GM18517 (cell line): ENCODE data around the gene GMEB2.
"Not testable (repeated sequence)": the region's sequence is repeated elsewhere in the genome, so short reads cannot be mapped to it uniquely, and the experiment has no call there.

Experiments
- ATAC-seq: cut with Tn5 transposase; IDR thresholded peaks from one replicate; pipeline ENCODE4 v1.9.1; 2021; ENCODE audit warnings: mild to moderate bottlenecking, moderate library complexity; ENCODE audit not compliant: unreplicated experiment

Gene GMEB2, protein sequence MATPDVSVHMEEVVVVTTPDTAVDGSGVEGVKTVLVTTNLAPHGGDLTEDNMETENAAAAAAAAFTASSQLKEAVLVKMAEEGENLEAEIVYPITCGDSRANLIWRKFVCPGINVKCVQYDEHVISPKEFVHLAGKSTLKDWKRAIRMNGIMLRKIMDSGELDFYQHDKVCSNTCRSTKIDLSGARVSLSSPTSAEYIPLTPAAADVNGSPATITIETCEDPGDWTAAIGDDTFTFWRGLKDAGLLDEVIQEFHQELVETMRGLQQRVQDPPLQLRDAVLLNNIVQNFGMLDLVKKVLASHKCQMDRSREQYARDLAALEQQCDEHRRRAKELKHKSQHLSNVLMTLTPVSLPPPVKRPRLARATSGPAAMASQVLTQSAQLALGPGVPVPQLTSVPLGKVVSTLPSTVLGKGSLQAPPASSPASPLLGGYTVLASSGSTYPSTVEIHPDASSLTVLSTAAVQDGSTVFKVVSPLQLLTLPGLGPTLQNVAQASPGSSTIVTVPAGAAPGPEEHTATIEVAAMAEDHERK

DNA sequence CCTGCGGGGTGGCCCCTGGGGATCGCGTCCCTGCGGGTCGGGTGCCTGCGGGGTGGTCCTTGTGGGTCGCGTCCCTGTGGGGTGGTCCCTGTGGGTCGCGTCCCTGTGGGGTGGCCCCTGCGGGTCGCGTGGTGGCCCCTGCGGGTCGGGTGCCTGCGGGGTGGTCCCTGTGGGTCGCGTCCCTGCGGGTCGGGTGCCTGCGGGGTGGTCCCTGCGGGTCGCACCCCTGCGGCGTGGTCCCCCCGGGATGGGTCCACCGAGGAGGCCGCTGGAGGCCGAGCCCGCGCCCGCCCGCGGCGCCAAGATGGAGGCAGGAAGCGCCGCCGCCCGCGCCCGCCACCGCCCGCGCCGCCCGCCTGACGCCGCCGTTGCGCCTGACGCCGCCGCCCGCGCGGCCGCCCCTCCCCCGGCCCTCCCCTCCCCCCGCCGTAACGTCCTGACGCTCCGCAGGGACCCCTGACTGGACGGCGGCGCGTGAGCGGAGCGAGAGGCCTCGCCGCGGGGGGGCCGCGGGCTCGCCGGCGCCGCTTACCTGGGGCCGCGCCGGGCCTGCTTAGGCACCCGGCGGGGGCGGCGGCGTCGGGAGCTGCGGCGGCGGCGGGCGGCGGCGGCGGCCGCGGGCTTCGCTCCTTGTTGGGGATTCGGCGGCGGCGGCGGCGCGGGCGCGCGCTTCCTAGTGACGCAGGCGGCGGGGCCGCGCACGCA, at the start of gene GMEB2:
Gene GMEB2, minus strand, starts transcription at position 678 of the 705 bp plus-strand sequence. CDS start 7,704 bp downstream, outside the sequence.
- peak; percentile 12 for ATAC-seq

DNA sequence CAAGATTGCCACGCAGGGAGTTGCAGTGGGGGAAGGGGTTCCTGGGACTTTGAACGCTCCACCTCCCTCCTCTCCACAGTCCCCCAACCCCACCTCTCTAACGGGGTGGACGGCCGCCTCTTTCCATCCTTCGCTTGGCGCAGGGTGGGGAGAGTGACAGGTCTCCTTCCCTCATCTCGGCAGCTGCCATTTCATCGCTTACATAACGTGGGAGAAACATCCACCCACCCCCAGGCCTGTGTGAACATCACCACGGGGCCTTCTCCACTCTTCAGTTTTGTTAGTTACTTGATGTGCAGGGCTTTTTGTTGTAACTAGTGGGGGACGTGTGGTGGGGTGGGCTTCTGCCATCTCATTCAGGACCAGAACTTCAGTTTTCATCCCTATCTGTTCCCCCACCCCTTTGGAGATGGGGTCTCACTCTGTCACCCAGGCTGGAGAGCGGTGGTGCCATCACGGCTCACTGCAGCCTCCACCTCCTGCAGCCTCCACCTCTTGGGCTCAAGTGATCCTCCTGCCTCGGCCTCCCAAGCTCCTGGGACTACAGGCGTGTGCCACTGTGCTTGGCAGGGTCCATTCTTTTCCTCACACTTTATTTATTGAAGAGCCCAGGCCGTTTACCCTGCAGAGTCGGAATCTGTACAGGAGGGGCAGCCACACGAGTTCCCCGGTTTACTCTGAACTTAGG, 48.9 kb upstream of the GMEB2 start:
- ATAC-seq: no peak

DNA sequence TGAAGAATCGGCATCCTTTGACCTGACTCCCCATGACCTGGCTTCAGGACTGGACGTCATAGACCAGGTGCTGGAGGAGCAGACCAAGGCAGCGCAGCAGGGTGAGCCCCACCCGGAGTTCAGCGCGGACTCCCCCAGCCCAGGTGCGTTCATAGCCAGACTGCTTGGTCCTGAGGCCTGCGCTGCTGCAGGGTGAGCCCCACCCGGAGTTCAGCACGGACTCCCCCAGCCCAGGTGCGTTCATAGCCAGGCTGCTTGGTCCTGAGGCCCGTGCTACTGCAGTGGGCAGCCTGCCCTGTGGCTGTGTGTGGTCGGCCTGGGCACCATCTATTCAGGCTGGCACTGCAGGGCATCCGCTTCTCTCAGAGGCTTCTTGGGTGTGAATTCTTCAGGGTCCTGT, 47.0 kb upstream of the GMEB2 start:
- ATAC-seq: no peak

DNA sequence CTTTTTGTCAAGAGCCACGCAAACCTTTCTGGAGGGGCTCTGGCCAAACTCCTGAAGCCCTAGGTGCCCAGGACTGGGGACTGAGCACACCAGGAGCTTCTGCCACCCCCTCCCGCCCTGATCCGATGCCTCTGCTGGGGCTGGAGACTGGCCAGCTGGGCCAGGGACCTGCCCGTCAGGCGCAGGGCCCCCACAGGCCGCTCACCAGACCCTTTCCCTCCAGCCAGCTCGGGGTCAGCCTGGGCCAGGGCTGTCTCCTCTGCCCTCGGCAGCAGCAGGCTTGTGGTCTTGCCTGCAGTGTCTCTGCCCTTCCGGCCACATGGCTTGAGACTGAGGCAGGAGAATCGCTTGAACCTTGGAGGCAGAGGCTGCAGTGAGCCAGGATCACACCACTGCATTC, 45.8 kb upstream of the GMEB2 start:
- ATAC-seq: no peak

DNA sequence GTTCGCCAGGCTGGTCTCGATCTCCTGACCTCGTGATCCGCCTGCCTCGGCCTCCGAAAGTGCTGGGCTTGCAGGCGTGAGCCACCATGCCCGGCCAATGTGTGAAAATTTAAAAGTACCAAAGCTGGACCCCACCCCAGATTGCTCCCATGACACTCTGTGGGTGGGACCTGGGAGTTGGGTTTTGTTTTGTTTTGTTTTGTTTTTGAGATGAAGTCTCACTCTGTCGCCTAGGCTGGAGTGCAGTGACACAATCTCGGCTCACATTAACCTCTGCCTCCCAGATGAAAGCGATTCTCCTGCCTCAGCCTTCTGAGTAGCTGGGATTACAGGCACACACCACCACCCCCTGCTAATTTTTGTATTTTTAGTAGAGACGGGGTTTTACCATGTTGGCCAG, 44.8 kb upstream of the GMEB2 start:
- ATAC-seq: not testable (repeated sequence)

DNA sequence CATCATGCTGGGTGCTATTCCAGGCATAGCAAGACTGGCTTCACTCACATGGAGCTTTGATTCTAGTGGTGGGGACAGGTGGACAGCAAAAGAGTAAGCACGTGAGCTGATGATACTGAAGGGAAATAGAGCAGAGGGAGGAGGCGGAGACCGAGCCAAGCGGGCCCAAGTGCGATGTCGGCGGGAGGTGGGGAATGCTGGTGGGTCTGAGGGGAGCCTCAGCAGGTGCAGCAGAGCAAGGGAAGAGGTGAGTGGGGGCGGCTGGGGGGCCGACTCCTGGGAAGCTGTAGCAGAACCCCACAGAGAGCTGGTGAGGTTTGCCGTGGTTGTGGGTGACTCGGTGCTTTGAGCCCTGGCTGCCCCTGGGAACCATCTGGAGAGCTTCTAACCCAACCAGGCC, 41.5 kb upstream of the GMEB2 start:
- no peak for ATAC-seq

DNA sequence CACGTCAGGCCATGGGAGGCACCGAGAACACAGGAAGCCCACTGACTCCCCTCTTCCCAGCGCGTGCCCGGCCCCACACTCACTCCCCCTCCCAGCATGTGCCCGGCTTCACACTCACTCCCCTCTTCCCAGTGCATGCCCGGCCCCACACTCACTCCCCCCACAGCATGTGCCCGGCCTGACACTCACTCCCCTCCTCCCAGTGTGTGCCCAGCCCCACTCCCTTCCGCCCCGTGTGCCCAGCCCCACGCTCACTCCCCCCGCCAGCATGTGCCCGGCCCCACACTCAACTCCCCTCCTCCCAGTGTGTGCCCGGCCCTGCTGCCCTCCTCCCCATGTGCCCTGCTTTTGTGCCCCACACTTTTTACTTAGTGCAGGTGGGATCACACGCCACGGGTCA, 41.0 kb upstream of the GMEB2 start:
- no peak for ATAC-seq

DNA sequence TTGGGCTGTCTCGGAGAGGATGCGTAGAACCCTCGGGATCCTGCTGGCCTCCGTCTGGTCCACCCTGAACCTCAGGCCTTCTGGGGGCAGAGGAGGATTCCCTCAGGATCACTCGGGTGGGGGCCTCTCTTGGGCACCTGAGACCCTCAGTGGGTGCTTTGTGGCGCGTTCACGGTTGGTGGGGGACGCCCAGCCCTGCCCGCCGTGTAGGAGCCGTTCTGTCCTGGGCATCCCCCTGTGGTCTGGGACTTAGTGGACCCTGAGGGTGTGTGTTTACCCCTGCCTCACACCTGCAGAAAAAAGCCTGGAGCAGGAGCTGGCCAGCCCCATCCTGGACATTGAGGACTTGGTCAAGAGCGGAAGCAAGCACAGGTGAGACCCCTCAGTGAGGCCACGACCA, 38.8 kb upstream of the GMEB2 start:
- ATAC-seq: no peak

DNA sequence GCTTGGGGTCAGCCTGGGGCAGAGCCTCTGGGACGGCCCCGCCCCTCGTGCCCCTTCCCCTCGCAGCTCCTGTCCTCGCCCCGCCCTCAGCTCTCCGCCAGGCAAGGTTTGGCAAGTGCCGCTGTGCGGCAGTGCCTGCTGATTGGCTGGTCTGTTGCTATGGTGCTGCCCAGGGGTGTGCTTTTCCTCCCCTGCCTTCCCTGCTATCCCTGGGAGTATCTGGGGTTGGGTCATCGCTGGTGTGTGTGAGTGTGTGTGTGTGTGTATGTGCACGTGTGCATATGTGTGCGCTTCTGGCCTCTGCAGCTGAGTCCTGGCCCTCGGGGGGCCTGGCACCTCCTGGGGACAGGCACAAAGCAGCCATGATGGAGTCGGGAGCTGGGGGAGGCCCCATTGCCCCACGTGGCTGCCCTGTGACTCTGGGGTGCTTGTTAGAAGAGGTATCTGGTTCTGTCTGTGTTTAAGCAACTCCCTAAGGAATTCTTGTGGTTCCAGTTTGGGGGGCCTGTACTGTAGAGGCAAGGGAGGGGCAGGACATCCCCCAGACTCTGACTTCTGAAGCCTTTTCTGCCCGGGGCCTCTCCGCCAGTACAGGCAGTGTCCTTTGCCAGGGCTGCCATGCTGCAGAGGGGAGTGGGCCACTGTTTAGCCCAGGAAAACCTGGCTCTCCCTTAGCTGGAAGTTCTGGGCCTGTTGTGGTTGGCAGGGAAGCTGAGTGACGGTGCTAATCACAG, 38.1 kb upstream of the GMEB2 start:
- no peak for ATAC-seq

DNA sequence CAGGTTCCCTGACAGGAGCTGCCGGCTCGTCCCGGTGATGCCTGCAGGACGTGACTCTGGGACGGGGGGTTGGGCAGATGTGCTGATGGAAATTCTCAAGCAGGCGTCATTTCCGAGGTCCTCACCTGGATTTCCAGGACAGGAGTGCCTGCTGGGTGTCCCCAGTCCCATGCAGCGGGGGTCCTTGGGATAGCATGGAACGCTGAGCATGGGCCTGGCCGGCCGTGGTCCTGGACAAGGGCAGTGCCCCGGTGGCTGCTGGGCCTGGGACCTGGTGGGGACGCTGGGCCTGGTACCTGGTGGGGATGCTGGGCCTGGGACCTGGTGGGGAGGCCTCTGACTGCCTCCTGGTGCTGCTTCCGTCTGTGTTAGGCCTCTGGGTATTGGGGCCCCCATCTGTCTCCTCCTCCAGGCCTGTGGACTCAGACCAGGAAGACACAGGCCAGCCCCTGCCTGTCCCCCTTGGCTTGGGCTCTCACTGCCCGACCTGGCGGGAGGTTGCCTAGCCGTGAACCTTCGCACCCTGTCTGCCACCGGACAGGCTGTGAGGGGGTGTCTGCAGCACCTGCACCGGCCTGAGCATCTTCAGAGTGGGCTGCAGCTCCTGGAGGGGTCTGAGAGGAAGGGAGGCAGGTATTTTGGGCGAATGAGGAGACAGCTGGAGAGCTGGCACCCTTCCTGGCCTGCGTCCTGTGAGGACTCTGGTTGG, 37.4 kb upstream of the GMEB2 start:
- ATAC-seq: no peak

DNA sequence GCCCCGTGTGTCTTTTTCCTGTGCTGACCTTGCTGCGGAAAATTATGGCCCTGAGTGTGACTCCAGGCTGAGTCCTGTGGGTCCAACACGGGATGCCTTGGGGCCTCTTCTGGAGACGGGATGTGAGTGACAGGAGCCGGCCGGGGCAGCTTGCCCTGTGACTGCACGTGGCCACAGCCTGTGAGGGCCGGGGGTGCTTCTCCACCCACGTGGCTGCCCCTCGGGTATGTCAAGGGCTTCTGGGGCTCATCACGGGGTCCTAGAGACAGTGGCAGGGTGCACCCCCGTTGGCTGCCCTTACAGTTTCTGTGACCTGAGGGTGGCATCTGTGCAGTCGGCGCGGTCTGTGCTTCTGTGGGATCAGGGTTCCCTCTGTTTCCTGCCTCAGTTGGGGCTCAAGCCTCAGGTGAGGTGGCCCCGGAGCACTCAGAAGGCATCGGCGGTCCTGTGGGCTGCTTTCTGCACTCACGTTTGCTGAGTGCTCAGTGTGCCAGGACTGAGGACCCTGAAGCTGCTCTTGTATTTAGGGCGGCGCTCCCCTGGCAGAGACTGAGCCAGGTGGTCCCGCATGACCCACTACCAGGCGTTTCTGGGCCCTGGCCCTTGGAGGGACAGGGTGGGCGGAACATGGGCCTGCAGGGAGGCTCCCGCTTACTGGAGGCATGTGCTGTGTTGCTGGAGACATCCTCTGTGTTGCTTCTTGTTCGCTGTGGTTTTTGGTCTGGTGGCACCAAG, 36.6 kb upstream of the GMEB2 start:
- ATAC-seq: no peak

DNA sequence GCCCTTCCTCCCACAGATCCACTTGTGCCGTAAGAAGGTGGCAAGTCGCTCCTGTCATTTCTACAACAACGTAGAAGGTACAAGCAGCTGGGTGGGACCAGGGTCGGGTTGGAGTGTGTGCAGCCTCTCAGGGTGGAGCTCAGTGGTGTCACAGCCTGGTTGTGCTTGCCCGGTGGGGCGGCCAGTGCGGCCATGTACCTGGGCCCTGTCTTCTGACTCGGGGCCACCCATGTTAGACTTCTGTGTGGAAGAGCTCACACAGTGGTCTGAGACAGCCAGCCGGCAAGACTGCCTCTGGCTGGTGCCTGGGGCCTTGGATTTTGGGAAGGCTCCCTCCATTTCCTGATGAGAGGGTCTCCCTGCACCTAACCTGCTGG, 35.9 kb upstream of the GMEB2 start:
- ATAC-seq: no peak

DNA sequence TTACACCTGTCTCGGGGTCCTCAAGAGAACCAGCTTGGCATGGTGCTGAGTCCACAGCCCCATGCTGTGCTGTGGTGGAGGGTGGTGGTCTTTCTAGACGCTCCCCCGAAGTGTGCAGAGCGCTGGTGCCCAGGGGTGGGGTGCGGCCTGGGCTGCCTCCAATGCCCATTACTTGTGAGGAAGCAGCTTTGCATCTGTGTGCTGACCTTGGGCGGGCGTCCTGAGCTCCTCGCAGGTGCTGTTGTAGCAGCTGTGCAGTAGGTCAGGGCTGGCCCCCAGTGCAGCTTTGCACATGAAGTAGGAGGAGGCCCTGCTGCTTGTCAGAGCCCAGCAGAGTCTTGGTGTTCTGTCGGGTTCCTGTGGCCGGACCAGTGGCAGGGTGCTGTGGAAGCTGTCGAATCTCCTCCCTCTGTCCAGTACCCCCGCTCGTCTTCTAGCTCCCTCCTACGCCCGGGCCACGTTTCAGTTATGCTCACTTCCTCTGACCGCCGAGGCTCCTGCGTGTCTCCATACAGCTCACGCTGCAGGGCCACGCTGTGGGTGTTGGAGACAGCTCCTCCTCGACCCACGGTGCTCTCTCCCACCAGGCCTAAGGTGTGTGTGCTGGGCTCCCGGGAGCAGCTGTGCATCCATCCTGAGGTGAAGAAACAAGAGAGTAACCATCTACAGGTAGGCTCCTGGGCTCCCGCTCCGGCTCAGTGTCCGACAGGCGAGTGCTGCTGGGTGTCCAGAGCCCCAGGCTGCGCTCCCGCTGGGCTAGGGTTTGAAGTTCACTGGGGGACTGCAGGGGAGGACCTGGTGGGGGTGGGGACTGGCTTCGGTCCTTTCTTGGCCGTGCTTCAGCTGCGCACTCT, 35.3 kb upstream of the GMEB2 start:
- ATAC-seq: no peak

DNA sequence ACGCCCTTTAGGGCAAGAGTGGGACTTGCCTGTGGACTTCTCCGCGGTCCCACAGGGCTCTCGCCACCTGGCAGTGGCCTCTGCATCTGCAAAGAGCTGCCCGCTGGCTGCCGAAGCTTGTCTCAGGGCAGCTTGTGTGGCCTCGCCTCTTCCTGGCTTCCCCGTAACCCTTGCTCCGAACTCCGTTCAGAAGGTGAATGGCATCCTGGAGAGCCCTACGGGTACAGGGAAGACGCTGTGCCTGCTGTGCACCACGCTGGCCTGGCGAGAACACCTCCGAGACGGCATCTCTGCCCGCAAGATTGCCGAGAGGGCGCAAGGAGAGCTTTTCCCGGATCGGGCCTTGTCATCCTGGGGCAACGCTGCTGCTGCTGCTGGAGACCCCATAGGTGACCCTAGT, 34.2 kb upstream of the GMEB2 start:
- no peak for ATAC-seq

DNA sequence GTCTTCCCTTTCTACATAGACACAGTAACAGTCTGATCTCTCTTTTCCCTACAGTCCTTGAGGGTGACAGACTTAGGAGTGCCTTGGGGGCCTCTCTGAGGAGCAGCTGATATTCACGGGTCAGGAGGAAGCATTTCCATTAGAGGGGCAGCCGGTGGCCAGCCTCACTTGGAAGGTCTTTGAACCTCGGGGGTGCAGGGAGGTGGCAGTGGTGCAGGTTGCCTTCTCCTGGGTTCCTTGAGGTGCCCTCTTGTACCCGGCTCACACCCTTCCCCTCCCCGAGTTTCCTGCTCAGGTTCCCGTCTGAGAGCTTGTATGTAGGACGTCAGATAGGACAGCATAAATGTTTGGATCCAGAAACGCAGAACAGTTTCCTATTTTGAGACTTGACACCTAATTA, 33.7 kb upstream of the GMEB2 start:
- ATAC-seq: no peak

DNA sequence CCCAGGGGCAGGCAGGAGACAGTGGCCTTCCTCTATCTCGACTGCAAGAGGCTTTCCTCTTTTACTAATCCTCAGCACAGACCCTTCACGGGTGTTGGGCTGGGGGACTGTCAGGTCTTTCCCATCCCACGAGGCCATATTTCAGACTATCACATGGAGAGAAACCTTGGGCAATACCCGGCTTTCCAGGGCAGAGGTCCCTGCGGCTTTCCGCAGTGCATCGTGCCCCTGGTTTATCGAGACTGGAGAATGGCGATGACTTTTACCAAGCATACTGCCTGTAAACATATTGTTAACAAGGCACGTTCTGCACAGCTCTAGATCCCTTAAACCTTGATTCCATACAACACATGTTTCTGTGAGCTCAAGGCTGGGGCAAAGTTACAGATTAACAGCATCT, 33.3 kb upstream of the GMEB2 start:
- ATAC-seq: not testable (repeated sequence)

DNA sequence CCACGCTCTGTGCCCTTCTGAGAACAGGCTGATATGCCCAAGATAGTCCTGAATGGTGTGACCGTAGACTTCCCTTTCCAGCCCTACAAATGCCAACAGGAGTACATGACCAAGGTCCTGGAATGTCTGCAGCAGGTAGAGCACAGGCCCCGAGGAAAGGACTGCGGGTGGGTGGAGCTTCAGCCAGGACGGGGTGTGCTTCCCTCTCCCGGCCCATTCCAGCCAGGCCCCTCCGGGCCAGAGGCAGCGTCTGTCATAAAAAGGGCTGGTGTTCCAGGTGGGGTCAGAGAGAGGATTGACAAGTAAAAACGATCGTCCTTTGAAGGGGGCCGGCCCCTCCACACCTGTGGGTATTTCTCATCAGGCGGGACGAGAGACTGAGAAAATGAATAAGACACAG, 32.5 kb upstream of the GMEB2 start:
- no peak for ATAC-seq

DNA sequence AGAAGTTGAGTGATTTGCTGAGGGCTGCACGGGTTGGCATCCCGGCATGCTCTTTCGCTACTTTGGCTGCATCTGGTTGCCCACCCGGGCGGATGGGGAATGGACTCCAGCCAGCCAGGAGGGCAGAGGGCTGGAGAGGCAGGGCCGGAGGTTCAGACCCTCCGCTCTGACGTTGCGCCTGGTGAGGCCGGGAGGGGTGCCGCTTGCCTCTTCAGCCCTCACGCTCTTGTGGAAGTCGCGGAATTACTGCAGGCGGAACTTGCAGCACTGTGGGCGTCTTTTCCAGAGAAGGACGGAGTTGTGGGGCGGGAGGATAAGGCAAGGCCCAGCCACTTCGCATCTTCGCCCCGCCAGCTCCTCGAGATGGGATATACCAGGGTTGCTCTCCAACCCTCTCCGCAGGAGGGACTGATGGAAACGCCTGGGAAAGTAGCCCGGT, 31.9 kb upstream of the GMEB2 start:
- ATAC-seq: no peak
